Stimulated activated CD4-positive, alpha-beta T cell treated with anti-CD3 and anti-CD28 coated beads, Interleukin-2, amount 100 ng/mL, for 4 hours (primary cell): ENCODE measurements around the gene STARD13.

ENCODE experiments used
- DNase-seq: peaks from one replicate; pipeline ENCODE4 v3.0.0-alpha.2; 2020; ENCODE audit warnings: low read depth

STARD13 gene

DNA sequence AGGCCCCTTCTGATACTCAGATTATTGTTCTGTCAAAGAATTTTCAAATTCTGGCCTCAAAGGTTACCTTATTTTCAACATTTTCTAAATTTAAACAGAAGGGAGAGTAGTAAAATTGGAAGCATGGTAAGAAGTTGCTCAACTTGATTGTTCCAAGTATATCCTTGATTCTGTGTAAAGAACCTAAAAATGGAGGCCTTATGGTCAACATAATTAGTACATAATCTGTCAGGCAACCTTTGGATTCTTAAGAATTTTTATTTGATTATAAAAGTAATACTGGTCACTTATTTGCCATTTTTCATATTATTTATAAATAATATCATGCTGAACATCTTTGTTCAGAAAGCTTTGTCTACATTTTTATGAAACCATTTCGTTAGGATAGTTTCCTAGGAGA lies 83.9 kb downstream of the STARD13 start:
- no peak for DNase-seq

DNA sequence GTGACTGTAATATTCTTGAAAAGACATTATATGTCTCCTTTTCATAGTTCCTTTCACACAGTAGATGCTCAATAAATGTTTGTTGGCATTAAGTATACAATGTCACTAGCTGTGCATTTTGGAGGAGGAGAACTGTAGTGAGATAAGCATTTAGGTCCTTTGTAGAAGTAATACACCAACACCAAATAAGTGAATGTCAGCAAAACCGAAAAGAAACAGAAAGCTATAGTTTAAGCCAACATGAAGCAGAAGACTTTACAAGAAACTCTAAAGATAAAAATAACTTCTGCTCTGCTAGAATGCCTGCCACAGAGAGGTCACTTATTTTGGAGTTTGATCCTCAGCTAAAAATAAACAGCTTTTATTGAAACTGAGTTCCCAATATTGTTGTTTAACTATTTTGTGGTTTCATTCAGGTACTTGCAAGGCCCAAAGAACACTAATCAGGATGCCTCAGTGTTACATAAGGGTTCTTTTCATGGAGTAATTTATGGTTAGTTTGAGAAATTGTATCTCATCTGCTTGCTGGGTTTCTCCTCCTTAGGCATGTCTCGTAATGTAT lies 86.2 kb downstream of the STARD13 start:
- no peak for DNase-seq

- no peak for DNase-seq
Observed at GRCh38 chr13:33197541-33197971, 88.0 kb downstream of the STARD13 start.

GRCh38 chr13:33196767-33197166 lies 88.8 kb downstream of the STARD13 start:
- no peak for DNase-seq

- no peak for DNase-seq
Observed at GRCh38 chr13:33195693-33196464, 89.7 kb downstream of the STARD13 start.

DNA sequence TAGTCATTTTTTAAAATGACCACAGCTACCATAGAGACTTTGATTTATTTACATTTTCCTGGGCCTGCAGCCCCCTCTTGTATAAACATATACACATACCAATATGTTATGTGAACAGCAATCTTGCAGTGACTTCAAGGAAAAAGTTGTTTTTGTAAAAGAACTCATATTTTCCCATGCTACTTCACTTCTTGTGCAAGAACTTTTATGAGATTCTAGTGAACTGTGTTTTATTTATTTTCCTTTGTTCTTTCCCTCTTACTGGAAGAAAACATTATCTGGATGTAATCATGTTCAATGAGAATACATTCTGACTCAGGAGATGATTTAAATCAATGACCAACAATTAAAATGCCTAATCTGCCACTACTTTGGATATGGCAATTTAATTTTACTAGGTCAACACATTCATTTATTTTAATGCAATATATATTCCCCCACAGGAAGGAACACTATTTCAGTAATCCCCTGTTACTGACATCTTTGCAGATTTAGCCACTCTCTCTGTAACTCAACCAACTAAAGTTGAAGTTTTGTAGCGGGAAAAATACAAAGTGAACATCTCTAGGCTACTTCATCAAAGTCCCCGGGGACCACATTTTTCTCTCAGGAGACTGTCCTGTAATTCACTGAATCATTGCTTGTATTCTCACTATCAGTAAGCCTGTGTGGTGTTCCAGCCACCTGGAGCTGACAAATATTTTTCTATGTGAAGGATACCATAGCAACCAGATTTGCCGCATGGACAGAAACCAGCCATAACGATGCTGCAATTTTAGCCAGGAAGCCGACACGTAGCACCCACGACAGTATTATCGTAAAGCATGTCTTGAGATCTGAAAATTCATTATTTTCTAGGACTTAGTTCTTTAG lies 90.5 kb downstream of the STARD13 start:
- no peak for DNase-seq

DNA sequence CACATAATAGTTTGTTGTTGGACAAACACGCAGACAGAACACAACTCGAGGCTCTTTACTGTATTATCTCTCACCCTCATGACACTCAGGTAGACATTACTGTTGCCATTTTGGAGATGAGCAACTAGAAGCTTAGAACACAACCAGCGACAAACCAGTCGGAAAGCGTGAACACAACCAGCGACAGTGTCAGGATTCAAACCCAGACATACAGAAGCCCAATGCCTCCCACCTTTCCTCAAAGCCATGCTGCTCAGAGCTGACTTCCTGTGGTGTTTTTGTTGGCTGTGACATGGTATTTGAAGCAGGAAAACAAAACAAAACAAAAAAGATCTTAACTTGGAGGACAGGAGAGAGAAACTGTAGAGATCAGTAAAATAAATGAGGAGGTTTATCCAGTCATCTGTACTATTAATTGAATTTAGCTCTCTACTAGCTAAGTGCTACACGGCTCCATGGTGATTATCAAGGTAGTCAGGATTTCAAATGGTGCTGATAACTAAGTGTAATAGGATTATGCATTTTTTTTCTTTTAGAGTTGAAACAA lies 92.1 kb downstream of the STARD13 start:
- no peak for DNase-seq

GRCh38 chr13:33191425-33192210 lies 93.9 kb downstream of the STARD13 start:
- no peak for DNase-seq

- no peak for DNase-seq
Observed at GRCh38 chr13:33189470-33189869, 96.1 kb downstream of the STARD13 start.

GRCh38 chr13:33188093-33188882 lies 97.3 kb downstream of the STARD13 start:
- DNase-seq, result no peak

DNA sequence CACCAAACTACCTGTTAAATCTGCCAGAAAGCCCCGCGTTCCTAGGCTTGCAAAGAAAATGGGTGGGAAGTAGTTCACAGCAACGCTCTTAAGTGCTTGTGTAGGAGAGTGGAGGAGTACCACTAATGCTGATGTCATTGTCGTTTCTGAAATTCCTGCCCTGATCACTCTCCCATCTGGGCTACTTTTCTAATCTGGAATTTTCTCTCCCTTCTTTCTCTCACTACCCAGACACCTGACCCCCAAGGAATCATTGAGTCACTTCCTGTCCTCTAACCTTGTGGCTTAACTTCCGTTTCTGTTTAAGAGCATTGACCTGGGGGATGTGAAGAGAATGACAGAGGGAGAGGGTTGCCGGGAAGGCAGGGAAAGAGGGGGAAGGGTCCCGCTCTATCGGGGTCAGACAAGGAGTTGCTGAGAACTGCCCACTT lies 98.7 kb downstream of the STARD13 start:
- DNase-seq, result no peak

GRCh38 chr13:33185853-33186252 lies 99.7 kb downstream of the STARD13 start:
- DNase-seq, result no peak

GRCh38 chr13:33184530-33184929 lies 101.0 kb downstream of the STARD13 start:
- no peak for DNase-seq

DNA sequence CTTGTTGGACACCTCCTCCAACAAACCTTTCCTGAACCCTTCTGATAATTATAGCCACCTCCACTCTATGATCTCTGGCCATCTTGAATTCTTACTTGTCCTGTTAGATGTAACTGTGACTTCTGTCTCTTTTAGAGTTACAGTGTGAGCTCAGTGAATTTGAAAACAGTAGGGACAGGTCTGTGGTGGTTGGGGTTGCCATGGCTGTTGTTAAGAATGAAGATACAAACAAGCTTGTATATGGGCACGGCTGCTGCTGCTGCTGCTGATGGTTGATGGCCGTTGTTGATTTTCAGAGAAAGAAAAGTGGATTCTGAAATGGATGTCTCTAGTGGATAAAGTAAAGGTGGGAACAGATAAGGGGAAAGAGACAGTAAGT lies 101.5 kb downstream of the STARD13 start:
- DNase-seq, result no peak

- no peak for DNase-seq
Observed at GRCh38 chr13:33183431-33184111, 102.0 kb downstream of the STARD13 start.

- DNase-seq, result no peak
Observed at GRCh38 chr13:33182729-33183128, 102.8 kb downstream of the STARD13 start.

GRCh38 chr13:33181264-33181663 lies 104.3 kb downstream of the STARD13 start:
- no peak for DNase-seq

DNA sequence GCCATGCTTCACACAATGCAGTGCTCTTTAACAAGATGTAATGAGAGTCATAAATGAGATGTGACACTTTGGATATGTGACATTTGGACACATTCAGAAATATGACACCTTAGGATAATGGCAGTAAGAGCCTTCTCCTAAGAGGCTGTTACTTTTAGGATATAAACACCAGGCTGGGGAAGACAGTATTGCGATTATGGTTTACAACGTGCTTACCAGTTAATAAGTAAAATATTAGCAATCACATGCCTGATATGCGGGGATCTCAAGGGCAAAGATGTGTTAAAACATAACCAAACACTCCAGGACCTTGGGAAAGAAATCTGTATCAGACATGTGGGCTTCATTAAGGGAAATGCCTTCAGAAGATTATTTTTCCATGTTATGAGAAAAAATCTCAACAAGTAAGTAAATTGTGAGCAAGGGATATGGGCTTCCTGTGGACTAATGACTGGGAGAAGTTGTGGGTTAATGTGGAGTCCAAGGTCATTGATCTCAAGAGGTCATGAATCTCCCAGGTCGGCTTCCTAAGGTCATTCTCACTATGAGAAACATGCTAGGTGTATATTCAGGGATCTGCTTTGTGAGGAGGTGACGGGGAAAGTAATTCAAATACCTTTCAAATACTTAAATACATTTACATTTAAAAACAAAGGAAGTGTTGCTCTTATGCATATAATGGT lies 105.3 kb downstream of the STARD13 start:
- no peak for DNase-seq

GRCh38 chr13:33179463-33179862 lies 106.1 kb downstream of the STARD13 start:
- DNase-seq, result no peak
